HepG2 (cell line): ENCODE data around the gene LAMTOR1. TPM values are rescaled to one million over a fixed set of nuclear protein-coding genes. Genes with fewer than 3 reads are reported as not detected.

Experiments used
- ATAC-seq: fragments of 200-7000 bp; cut with Tn5 transposase; 3 replicates; pipeline ENCODE4 v1.9.1; 2020; ENCODE audit warnings: mild to moderate bottlenecking, moderate library complexity
- BruUV-seq: library from RNA; stranded (reverse); fragments of 400-500 nt; replicated peaks from 2 replicates; lab custom pipeline; 2021; lab: Mats Ljungman, UMichigan
- CTCF ChIA-PET: fragments of 300-600 bp; formaldehyde crosslinking; extraction: SDS; loops from one replicate; lab custom pipeline; 2021; ENCODE audit warnings: low total read pairs, inconsistent platforms, low intra/inter-chr PET ratio; lab: Yijun Ruan, JAX
- POLR2A ChIA-PET: fragments of 350-600 bp; sonication (Branson Sonifier 250); formaldehyde crosslinking; loops from one replicate; lab custom pipeline; 2020; ENCODE audit warnings: antibody characterized with exemption, inconsistent platforms; lab: Yijun Ruan, JAX
- DNase-seq: peaks from one replicate; pipeline ENCODE4 v3.0.0-alpha.2; 2015; ENCODE audit warnings: low spot score
- FAIRE-seq: peaks from 3 replicates; lab custom pipeline; 2011; peaks lifted over from hg19 to GRCh38; lab: Jason Lieb, UNC
- H2AFZ ChIP-seq: one replicate; pipeline ENCODE4 v1.6.1; 2011; ENCODE audit warnings: low read length, inconsistent platforms
- H3K27ac ChIP-seq: fragments of 300-600 bp; 3 replicates; pipeline ENCODE4 v1.8.0; 2011; ENCODE audit warnings: mixed run types, mild to moderate bottlenecking, mixed read lengths, low read length, inconsistent platforms; ENCODE audit not compliant: insufficient read depth; ENCODE audit errors: extremely low read length
- H3K27me3 ChIP-seq, 2 experiments: fragments of 200-600 bp in 1 of 2; 2 replicates in 1 of 2; 3 replicates in 1 of 2; pipeline versions ENCODE4 v1.6.0 to v1.8.0; 2011; ENCODE audit warnings: low read length in 2 of 2, mild to moderate bottlenecking in 2 of 2, moderate library complexity in 2 of 2, inconsistent platforms in 1 of 2; ENCODE audit not compliant: insufficient read depth in 2 of 2, control insufficient read depth in 1 of 2
- H3K36me3 ChIP-seq, 2 experiments: fragments of 200-600 bp in 1 of 2; replicated peaks in 1 of 2; 2 replicates in 1 of 2; 3 replicates in 1 of 2; pipeline versions ENCODE4 v1.5.1 to v1.8.0; 2011; ENCODE audit warnings: low read length in 2 of 2, inconsistent platforms in 1 of 2; ENCODE audit not compliant: insufficient read depth in 2 of 2, control insufficient read depth in 1 of 2
- H3K4me1 ChIP-seq: 2 replicates; pipeline ENCODE4 v1.5.1; 2012; ENCODE audit warnings: low read length, inconsistent platforms; ENCODE audit not compliant: insufficient read depth
- H3K4me2 ChIP-seq: 2 replicates; pipeline ENCODE4 v1.6.0; 2011; ENCODE audit warnings: low read depth, low read length, inconsistent platforms
- H3K4me3 ChIP-seq, 3 experiments: fragments of 200-600 bp in 1 of 3; sonication (generic), shearing (Covaris generic) in 1 of 3; replicated peaks in 1 of 3; 2 replicates each; pipeline ENCODE4 v1.5.1; 2011 to 2016; ENCODE audit warnings: low read length in 3 of 3, inconsistent platforms in 2 of 3, low read depth in 2 of 3, mild to moderate bottlenecking in 2 of 3, control low read depth in 1 of 3, mixed read lengths in 1 of 3; ENCODE audit not compliant: insufficient read depth in 1 of 3
- H3K79me2 ChIP-seq: one replicate; pipeline ENCODE4 v1.6.1; 2011; ENCODE audit warnings: low read length, inconsistent platforms; ENCODE audit not compliant: insufficient read depth
- H3K9ac ChIP-seq: 2 replicates; pipeline ENCODE4 v1.6.0; 2011; ENCODE audit warnings: mild to moderate bottlenecking, low read depth, low read length, inconsistent platforms; ENCODE audit not compliant: insufficient read depth
- H3K9me3 ChIP-seq: 2 replicates; pipeline ENCODE4 v1.5.1; 2012; ENCODE audit warnings: mild to moderate bottlenecking, low read length
- H4K20me1 ChIP-seq: 2 replicates; pipeline ENCODE4 v1.6.0; 2011; ENCODE audit warnings: inconsistent platforms, mild to moderate bottlenecking, low read length, moderate library complexity; ENCODE audit not compliant: insufficient read depth
- ADNP ChIP-seq: sonication (generic); formaldehyde crosslinking; IDR thresholded peaks from 2 replicates; pipeline ENCODE4 v1.4.0; 2020; ENCODE audit warnings: missing genetic modification reagents
- DMAP1 ChIP-seq: IDR thresholded peaks from 2 replicates; pipeline ENCODE4 v1.6.1; 2016
- KAT2B ChIP-seq: fragments of 150-350 bp; IDR thresholded peaks from 2 replicates; pipeline ENCODE4 v1.6.1; 2014; ENCODE audit warnings: low read depth, low read length, borderline replicate concordance
- KDM1A ChIP-seq: IDR thresholded peaks from 2 replicates; pipeline ENCODE4 v1.6.1; 2016; ENCODE audit warnings: missing compliant biosample characterization
- MXD4 ChIP-seq: IDR thresholded peaks from 2 replicates; pipeline ENCODE4 v1.6.1; 2016; ENCODE audit warnings: mild to moderate bottlenecking, missing biosample characterization, missing genetic modification reagents
- PITX1 ChIP-seq: sonication (generic); formaldehyde crosslinking; IDR thresholded peaks from 2 replicates; pipeline ENCODE4 v1.5.1; 2020; ENCODE audit warnings: mild to moderate bottlenecking, missing genetic modification reagents
- PRMT3 ChIP-seq: sonication (generic); formaldehyde crosslinking; IDR thresholded peaks from 2 replicates; pipeline ENCODE4 v1.8.1; 2022; ENCODE audit warnings: low read depth, mild to moderate bottlenecking, moderate library complexity, missing genetic modification reagents, borderline replicate concordance
- RBM39 ChIP-seq: fragments of 200-400 bp; formaldehyde crosslinking; IDR thresholded peaks from one replicate; pipeline ENCODE4 v1.6.1; 2018; ENCODE audit warnings: antibody characterized with exemption, mild to moderate bottlenecking, low read depth, low read length; ENCODE audit not compliant: poor library complexity, severe bottlenecking
- SNAPC2 ChIP-seq: sonication (generic); formaldehyde crosslinking; IDR thresholded peaks from 2 replicates; pipeline ENCODE4 v1.8.1; 2022; ENCODE audit warnings: mild to moderate bottlenecking, missing genetic modification reagents
- SOX13 ChIP-seq, 3 experiments: fragments of 450-650 bp in 1 of 3; sonication (generic) in 1 of 3; formaldehyde crosslinking in 1 of 3; IDR thresholded peaks in 2 of 3; conservative IDR thresholded peaks in 1 of 3; 2 replicates each; pipeline versions ENCODE4 v1.5.0 to v1.6.1; 2016 to 2020; ENCODE audit warnings: antibody characterized with exemption in 1 of 3, mild to moderate bottlenecking in 1 of 3, missing compliant biosample characterization in 1 of 3, missing genetic modification reagents in 1 of 3, moderate library complexity in 1 of 3
- SRY ChIP-seq: sonication (generic); formaldehyde crosslinking; IDR thresholded peaks from 2 replicates; pipeline ENCODE4 v1.8.0; 2022; ENCODE audit warnings: mild to moderate bottlenecking, missing genetic modification reagents
- TMF1 ChIP-seq: sonication (generic); formaldehyde crosslinking; IDR thresholded peaks from 2 replicates; pipeline ENCODE4 v1.8.1; 2022; ENCODE audit warnings: low read depth, missing genetic modification reagents
- ZNF274 ChIP-seq: sonication (generic); formaldehyde crosslinking; IDR thresholded peaks from 2 replicates; pipeline ENCODE4 v1.5.1; 2020; ENCODE audit warnings: mild to moderate bottlenecking, missing genetic modification reagents
- ZNF629 ChIP-seq: sonication (generic); formaldehyde crosslinking; conservative IDR thresholded peaks from 2 replicates; pipeline ENCODE4 v1.5.0; 2020; ENCODE audit warnings: missing genetic modification reagents
- ZNF766 ChIP-seq: sonication (generic); formaldehyde crosslinking; IDR thresholded peaks from 2 replicates; pipeline ENCODE4 v1.5.0; 2020; ENCODE audit warnings: missing genetic modification reagents, borderline replicate concordance
- ZNF768 ChIP-seq: sonication (generic); formaldehyde crosslinking; IDR thresholded peaks from 2 replicates; pipeline ENCODE4 v1.4.0; 2020; ENCODE audit warnings: missing genetic modification reagents
- ZNF772 ChIP-seq: sonication (generic); formaldehyde crosslinking; IDR thresholded peaks from 2 replicates; pipeline ENCODE4 v1.5.0; 2020; ENCODE audit warnings: mild to moderate bottlenecking, missing genetic modification reagents
- WGBS: methylation state at CpG from one replicate; pipeline ENCODE4 v1.1.6; 2017; ENCODE audit warnings: low lambda C conversion rate; 5-methylcytosine and 5-hydroxymethylcytosine counted together
- in situ Hi-C: cut with HindIII; loops from 2 replicates; pipeline ENCODE4 v1.10.0; 2017; ENCODE audit warnings: low pct_unique_long_range_greater_than_20kb; ENCODE audit not compliant: extremely low pct_ligation_motif_present
- intact Hi-C: fragments of 100-400 bp; cut with micrococcal nuclease; formaldehyde crosslinking; loops from one replicate; pipeline ENCODE4 v1.10.0; 2022; ENCODE audit not compliant: unreplicated experiment
- polyA plus RNA-seq, 8 experiments: library from polyadenylated mRNA; depleted of rRNA in 3 of 8; stranded (reverse) in 7 of 8; unstranded in 1 of 8; fragments of >200 nt; fragmentation: Illumina TruSeq in 4 of 8; extraction: Trizol in 4 of 8; gene quantifications; 2 replicates each; pipeline versions ENCODE4 v1.2.1 to v1.2.3, GENCODE V29; 2011 to 2016; ENCODE audit warnings: low read depth in 4 of 8, missing spikeins in 1 of 8, mixed read lengths in 1 of 8; ENCODE audit not compliant: insufficient read depth in 1 of 8
- total RNA-seq, 5 experiments: library from RNA; depleted of rRNA; stranded (reverse); fragments of >200 nt; fragmentation: Illumina TruSeq; extraction: Trizol; gene quantifications; 2 replicates each; pipeline ENCODE4 v1.2.3, GENCODE V29; 2016; ENCODE audit warnings: low read depth in 1 of 5
- TF ChIP-seq, protein P1 (sequence below): IDR thresholded peaks from 2 replicates; pipeline ENCODE4 v1.6.1; 2012; ENCODE audit warnings: low read depth, low read length, improper control_type of control experiment

LAMTOR1 gene
- total and polyA plus RNA-seq, 2 of the 13 experiments (the other 11 are each of a cell fraction or from before 2014, with no cell fraction given) = 60.4 to 66.0 TPM

DNA sequence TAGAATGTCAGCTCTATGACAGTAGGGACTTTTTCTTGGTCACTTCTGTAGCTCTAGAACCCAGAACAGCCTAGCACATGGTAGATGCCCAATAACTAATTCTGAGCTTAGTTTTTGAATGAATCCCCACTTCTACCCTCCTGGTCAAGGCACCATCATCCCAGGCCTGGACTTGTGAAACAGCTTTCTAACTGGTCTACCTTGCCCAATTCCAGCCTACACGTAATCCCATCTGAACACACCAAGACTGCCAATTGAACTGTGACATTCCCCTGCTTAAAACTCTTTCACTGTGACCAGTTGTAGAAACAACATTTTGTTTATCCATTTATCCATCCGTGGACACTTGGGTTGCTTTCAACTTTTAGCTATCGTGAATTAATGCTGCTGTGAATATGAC, 26.3 kb upstream of the LAMTOR1 start (continued):
- TF ChIP-seq, protein P1, sequence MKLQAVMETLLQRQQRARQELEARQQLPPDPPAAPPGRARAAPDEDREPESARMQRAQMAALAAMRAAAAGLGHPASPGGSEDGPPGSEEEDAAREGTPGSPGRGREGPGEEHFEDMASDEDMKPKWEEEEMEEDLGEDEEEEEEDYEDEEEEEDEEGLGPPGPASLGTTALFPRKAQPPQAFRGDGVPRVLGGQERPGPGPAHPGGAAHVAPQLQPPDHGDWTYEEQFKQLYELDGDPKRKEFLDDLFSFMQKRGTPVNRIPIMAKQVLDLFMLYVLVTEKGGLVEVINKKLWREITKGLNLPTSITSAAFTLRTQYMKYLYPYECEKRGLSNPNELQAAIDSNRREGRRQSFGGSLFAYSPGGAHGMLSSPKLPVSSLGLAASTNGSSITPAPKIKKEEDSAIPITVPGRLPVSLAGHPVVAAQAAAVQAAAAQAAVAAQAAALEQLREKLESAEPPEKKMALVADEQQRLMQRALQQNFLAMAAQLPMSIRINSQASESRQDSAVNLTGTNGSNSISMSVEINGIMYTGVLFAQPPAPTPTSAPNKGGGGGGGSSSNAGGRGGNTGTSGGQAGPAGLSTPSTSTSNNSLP = no peak

DNA sequence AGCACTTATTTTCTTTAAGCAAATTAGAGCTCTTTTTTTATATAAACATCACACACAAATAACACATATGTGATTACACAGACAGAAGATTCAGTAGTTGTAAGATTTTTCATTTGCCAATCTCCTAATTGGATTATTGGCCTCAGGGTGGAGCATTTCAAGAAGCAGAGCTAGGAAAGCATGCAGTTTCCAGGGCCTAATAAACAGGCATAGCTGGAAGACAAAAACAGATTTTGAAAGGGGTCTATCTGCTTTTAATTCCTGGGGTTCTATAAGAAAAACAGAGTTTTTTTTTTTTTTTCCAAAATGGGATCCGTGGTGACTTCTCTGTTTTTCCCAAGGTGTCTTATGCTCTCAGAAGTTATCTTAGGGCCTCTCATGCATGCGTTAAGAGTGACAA, 24.8 kb upstream of the LAMTOR1 start:
- H3K36me3 ChIP-seq = no peaks in the 10 kb centered on the region
- DNase-seq (no peak), FAIRE-seq (no peak), ATAC-seq (no peak)
- no peak overlapping the region for H3K9ac ChIP-seq
- CTCF ChIA-PET = no interaction called here
- H3K4me2 ChIP-seq = no peak overlapping the region
- H3K4me1 ChIP-seq = no peaks in the 10 kb centered on the region
- in situ Hi-C loops (no loop called here), intact Hi-C loops (no loop called here)
- peaks cover 15% of the 10 kb centered on the region for H3K9me3 ChIP-seq
- no TSS peak for BruUV-seq
- POLR2A ChIA-PET = no interaction called here
- H3K79me2 ChIP-seq = no peaks in the 10 kb centered on the region
- H2AFZ ChIP-seq = no peak overlapping the region
- no peak overlapping the region for H3K27ac ChIP-seq
- WGBS = 25% methylated on average over 2 of the region's 2 CpGs
- no peak overlapping the region for H3K4me3 ChIP-seq
- H3K27me3 ChIP-seq = peaks cover 0 to 3% of the 10 kb centered on the region in 2 experiments; a peak in 3 of 5 replicates
- H4K20me1 ChIP-seq = no peaks in the 10 kb centered on the region
- TF ChIP-seq SNAPC2 (no peak), KAT2B (no peak), MXD4 (CRISPR knock-in tag) (no peak), RBM39 (no peak), ZNF768 (CRISPR knock-in tag) (no peak), PITX1 (CRISPR knock-in tag) (no peak), ZNF274 (no peak), TMF1 (CRISPR knock-in tag) (no peak), KDM1A (CRISPR knock-in tag) (no peak), SOX13 (IDR thresholded peaks at IDR 0.05) (no peak), SOX13 (CRISPR knock-in tag; conservative IDR thresholded peaks at IDR 0.05 in 1 of 2, IDR thresholded peaks at IDR 0.05 in 1 of 2) (no peak), ZNF766 (CRISPR knock-in tag) (no peak), ZNF629 (no peak), DMAP1 (no peak), PRMT3 (CRISPR knock-in tag) (no peak), ADNP (CRISPR knock-in tag) (no peak), ZNF772 (CRISPR knock-in tag) (no peak), SRY (CRISPR knock-in tag) (no peak)
